GM23338 (cell line): ENCODE measurements around the gene CAVIN2. TPM values are rescaled to one million over a fixed set of nuclear protein-coding genes. Genes with fewer than 3 reads are reported as not detected.

Experiments
- ATAC-seq: fragments of 200-7000 bp; cut with Tn5 transposase; 3 replicates; pipeline ENCODE4 v1.9.1; 2020
- DNase-seq: peaks from one replicate; pipeline ENCODE4 v3.0.0-alpha.2; 2015; ENCODE audit warnings: low spot score
- H2AFZ ChIP-seq: fragments of 200-600 bp; sonication (generic); 2 replicates; pipeline ENCODE4 v1.8.0; 2016; ENCODE audit warnings: antibody characterized with exemption, mild to moderate bottlenecking, moderate library complexity
- H3F3A ChIP-seq: fragments of 200-600 bp; sonication (generic); replicated peaks from 2 replicates; pipeline ENCODE4 v1.8.0; 2017; ENCODE audit warnings: antibody characterized with exemption, mixed run types, low read depth
- H3K27ac ChIP-seq: fragments of 200-600 bp; sonication (generic); 2 replicates; pipeline ENCODE4 v1.6.1; 2016; ENCODE audit warnings: low read depth
- H3K27me3 ChIP-seq: fragments of 200-600 bp; sonication (generic); 2 replicates; pipeline ENCODE4 v1.8.0; 2016; ENCODE audit warnings: mild to moderate bottlenecking, mixed run types, moderate library complexity; ENCODE audit not compliant: insufficient read depth
- H3K36me3 ChIP-seq: fragments of 200-600 bp; sonication (generic); 2 replicates; pipeline ENCODE4 v1.8.0; 2016; ENCODE audit warnings: mild to moderate bottlenecking; ENCODE audit not compliant: insufficient read depth
- H3K4me1 ChIP-seq: fragments of 200-600 bp; sonication (generic); 2 replicates; pipeline ENCODE4 v1.8.0; 2016; ENCODE audit warnings: mild to moderate bottlenecking, moderate library complexity; ENCODE audit not compliant: insufficient read depth
- H3K4me2 ChIP-seq: fragments of 200-600 bp; sonication (generic); 2 replicates; pipeline ENCODE4 v1.7.1; 2017; ENCODE audit warnings: mixed run types
- H3K4me3 ChIP-seq: fragments of 200-600 bp; sonication (generic); 2 replicates; pipeline ENCODE4 v1.6.1; 2016; ENCODE audit warnings: mixed run types
- H3K79me2 ChIP-seq: fragments of 200-600 bp; sonication (generic); replicated peaks from 2 replicates; pipeline ENCODE4 v1.8.0; 2017; ENCODE audit warnings: mild to moderate bottlenecking; ENCODE audit not compliant: insufficient read depth
- H3K9me2 ChIP-seq: fragments of 200-600 bp; sonication (generic); 2 replicates; pipeline ENCODE4 v1.8.0; 2017; ENCODE audit not compliant: insufficient read depth
- H4K20me1 ChIP-seq: fragments of 200-600 bp; sonication (generic); replicated peaks from 2 replicates; pipeline ENCODE4 v1.8.0; 2017; ENCODE audit warnings: mild to moderate bottlenecking; ENCODE audit not compliant: insufficient read depth
- H3K27ac Mint-ChIP-seq: 2 replicates; pipeline ENCODE4 v1.8.0; 2020; ENCODE audit warnings: inconsistent platforms, mild to moderate bottlenecking, moderate library complexity, mixed read lengths
- H3K27me3 Mint-ChIP-seq: 3 replicates; pipeline ENCODE4 v1.8.0; 2022; ENCODE audit warnings: low read depth, mild to moderate bottlenecking, moderate library complexity, mixed read lengths, inconsistent platforms; ENCODE audit not compliant: insufficient read depth, poor library complexity
- H3K36me3 Mint-ChIP-seq: 3 replicates; pipeline ENCODE4 v1.8.0; 2021; ENCODE audit warnings: low read depth, mild to moderate bottlenecking, inconsistent platforms, moderate library complexity, mixed read lengths
- H3K4me1 Mint-ChIP-seq: 3 replicates; pipeline ENCODE4 v1.8.0; 2020; ENCODE audit warnings: mild to moderate bottlenecking, inconsistent platforms, mixed read lengths
- H3K4me3 Mint-ChIP-seq: 3 replicates; pipeline ENCODE4 v1.8.0; 2021; ENCODE audit warnings: moderate library complexity, mild to moderate bottlenecking, inconsistent platforms, mixed read lengths
- H3K9me3 Mint-ChIP-seq: 3 replicates; pipeline ENCODE4 v1.8.0; 2020; ENCODE audit warnings: moderate library complexity, mild to moderate bottlenecking, inconsistent platforms, mixed read lengths
- CREB1 ChIP-seq: fragments of 250-450 bp; sonication (Bioruptor Pico); IDR thresholded peaks from 2 replicates; pipeline ENCODE4 v1.5.0; 2020; ENCODE audit warnings: low read depth, mild to moderate bottlenecking, moderate library complexity
- ETS1 ChIP-seq: IDR thresholded peaks from 2 replicates; pipeline ENCODE4 v1.6.1; 2016; ENCODE audit warnings: antibody characterized with exemption
- EZH2 ChIP-seq: fragments of 200-600 bp; sonication (generic); IDR thresholded peaks from one replicate; pipeline ENCODE4 v1.8.0; 2017; ENCODE audit warnings: antibody characterized with exemption, mild to moderate bottlenecking, low read depth; ENCODE audit not compliant: unreplicated experiment
- EZH2phosphoT487 ChIP-seq: fragments of 200-600 bp; sonication (generic); IDR thresholded peaks from one replicate; pipeline ENCODE4 v1.8.1; 2018; ENCODE audit warnings: antibody characterized with exemption; ENCODE audit not compliant: unreplicated experiment
- JUNB ChIP-seq: IDR thresholded peaks from one replicate; pipeline ENCODE4 v1.6.1; 2016; ENCODE audit warnings: antibody characterized with exemption; ENCODE audit not compliant: unreplicated experiment
- NANOG ChIP-seq: IDR thresholded peaks from 2 replicates; pipeline ENCODE4 v1.6.1; 2016; ENCODE audit warnings: antibody characterized with exemption, borderline replicate concordance
- POLR2AphosphoS5 ChIP-seq: IDR thresholded peaks from 2 replicates; pipeline ENCODE4 v1.6.1; 2016; ENCODE audit warnings: antibody characterized with exemption, low read depth
- STAT1 ChIP-seq: IDR thresholded peaks from one replicate; pipeline ENCODE4 v1.6.1; 2016; ENCODE audit warnings: antibody characterized with exemption; ENCODE audit not compliant: unreplicated experiment
- ZNF331 ChIP-seq: fragments of 250-450 bp; sonication (Bioruptor Pico); IDR thresholded peaks from 2 replicates; pipeline ENCODE4 v1.5.0; 2020; ENCODE audit warnings: low read depth, mild to moderate bottlenecking, moderate library complexity
- ZNF462 ChIP-seq: fragments of 250-450 bp; sonication (Bioruptor Pico); IDR thresholded peaks from 2 replicates; pipeline ENCODE4 v1.5.0; 2020; ENCODE audit warnings: mild to moderate bottlenecking, moderate library complexity
- polyA plus RNA-seq: library from polyadenylated mRNA; unstranded; fragments of >200 nt; fragmentation: Nextera tagmentation; extraction: Ambion mirVana; gene quantifications from 2 replicates; pipeline ENCODE4 v1.2.1, GENCODE V29; 2016
- total RNA-seq: library from RNA; depleted of rRNA; stranded (reverse); fragments of >200 nt; shearing (Covaris generic); gene quantifications from 2 replicates; pipeline ENCODE4 v1.2.3, GENCODE V29; 2014
- TF ChIP-seq, protein P1 (sequence below): IDR thresholded peaks from one replicate; pipeline ENCODE4 v1.6.1; 2018; ENCODE audit warnings: antibody characterized with exemption; ENCODE audit not compliant: unreplicated experiment

Gene CAVIN2
- total and polyA plus RNA-seq, 2 experiments from 2014 or later, result 0.07 to 0.15 TPM

GRCh38 chr2:191894681-191895147 is 47.8 kb upstream of the CAVIN2 start:
- Histone ChIP-seq H3K79me2 (no peaks in the 10 kb centered on the region), H3K27me3 (no peaks in the 10 kb centered on the region), H2AFZ (no peak overlapping the region), H3K4me2 (no peak overlapping the region), H3K36me3 (no peaks in the 10 kb centered on the region), H4K20me1 (no peaks in the 10 kb centered on the region), H3K4me1 (no peaks in the 10 kb centered on the region), H3F3A (no peaks in the 10 kb centered on the region), H3K27ac (no peak overlapping the region), H3K9me2 (no peaks in the 10 kb centered on the region), H3K4me3 (no peak overlapping the region)
- Mint-ChIP-seq H3K9me3 (peaks cover 5% of the 10 kb centered on the region; the same call in 2 of the 3 replicates), H3K36me3 (no peaks in the 10 kb centered on the region), H3K27ac (no peak overlapping the region), H3K4me3 (no peak overlapping the region), H3K4me1 (no peaks in the 10 kb centered on the region), H3K27me3 (no peaks in the 10 kb centered on the region)
- TF ChIP-seq ZNF462 (CRISPR knock-in tag), result no peak
- TF ChIP-seq POLR2AphosphoS5, result no peak
- no peak for TF ChIP-seq EZH2phosphoT487
- no peak for TF ChIP-seq STAT1
- ATAC-seq, result no peak
- no peak for DNase-seq

DNA sequence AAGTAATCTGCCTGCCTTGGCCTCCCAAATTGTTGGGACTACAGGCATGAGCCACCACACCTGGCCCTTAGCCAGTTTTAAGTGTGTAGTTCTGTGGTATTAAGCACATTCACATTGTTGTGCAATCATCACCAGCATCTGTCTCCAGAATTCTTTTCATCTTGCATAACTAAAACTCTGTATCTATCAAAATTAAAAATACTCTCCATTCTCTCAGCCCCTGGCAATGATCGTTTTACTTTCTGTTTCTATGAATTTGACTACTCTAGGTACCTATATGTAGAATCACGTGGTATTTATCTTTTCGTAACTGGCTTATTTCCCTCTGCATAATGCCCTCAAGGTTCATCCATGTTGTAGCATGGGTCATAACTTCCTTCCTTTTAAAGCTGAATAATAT is 45.5 kb upstream of the CAVIN2 start:
- Histone ChIP-seq H4K20me1 (no peaks in the 10 kb centered on the region), H3K27ac (no peak overlapping the region), H3K36me3 (no peaks in the 10 kb centered on the region), H3K9me2 (no peaks in the 10 kb centered on the region), H3K79me2 (no peaks in the 10 kb centered on the region), H3K4me2 (no peak overlapping the region), H3K27me3 (no peaks in the 10 kb centered on the region), H2AFZ (no peak overlapping the region), H3K4me1 (no peaks in the 10 kb centered on the region), H3K4me3 (no peak overlapping the region), H3F3A (no peaks in the 10 kb centered on the region)
- Mint-ChIP-seq H3K27ac (no peak overlapping the region), H3K9me3 (peaks cover 5% of the 10 kb centered on the region; the same call in 2 of the 3 replicates), H3K4me3 (no peak overlapping the region), H3K27me3 (no peaks in the 10 kb centered on the region), H3K36me3 (no peaks in the 10 kb centered on the region), H3K4me1 (no peaks in the 10 kb centered on the region)
- DNase-seq (no peak), ATAC-seq (no peak)
- TF ChIP-seq CREB1 (no peak), ETS1 (no peak), EZH2 (no peak), JUNB (no peak), EZH2phosphoT487 (no peak), POLR2AphosphoS5 (no peak), STAT1 (no peak), NANOG (no peak), ZNF331 (CRISPR knock-in tag) (no peak)
- TF ChIP-seq, protein P1, sequence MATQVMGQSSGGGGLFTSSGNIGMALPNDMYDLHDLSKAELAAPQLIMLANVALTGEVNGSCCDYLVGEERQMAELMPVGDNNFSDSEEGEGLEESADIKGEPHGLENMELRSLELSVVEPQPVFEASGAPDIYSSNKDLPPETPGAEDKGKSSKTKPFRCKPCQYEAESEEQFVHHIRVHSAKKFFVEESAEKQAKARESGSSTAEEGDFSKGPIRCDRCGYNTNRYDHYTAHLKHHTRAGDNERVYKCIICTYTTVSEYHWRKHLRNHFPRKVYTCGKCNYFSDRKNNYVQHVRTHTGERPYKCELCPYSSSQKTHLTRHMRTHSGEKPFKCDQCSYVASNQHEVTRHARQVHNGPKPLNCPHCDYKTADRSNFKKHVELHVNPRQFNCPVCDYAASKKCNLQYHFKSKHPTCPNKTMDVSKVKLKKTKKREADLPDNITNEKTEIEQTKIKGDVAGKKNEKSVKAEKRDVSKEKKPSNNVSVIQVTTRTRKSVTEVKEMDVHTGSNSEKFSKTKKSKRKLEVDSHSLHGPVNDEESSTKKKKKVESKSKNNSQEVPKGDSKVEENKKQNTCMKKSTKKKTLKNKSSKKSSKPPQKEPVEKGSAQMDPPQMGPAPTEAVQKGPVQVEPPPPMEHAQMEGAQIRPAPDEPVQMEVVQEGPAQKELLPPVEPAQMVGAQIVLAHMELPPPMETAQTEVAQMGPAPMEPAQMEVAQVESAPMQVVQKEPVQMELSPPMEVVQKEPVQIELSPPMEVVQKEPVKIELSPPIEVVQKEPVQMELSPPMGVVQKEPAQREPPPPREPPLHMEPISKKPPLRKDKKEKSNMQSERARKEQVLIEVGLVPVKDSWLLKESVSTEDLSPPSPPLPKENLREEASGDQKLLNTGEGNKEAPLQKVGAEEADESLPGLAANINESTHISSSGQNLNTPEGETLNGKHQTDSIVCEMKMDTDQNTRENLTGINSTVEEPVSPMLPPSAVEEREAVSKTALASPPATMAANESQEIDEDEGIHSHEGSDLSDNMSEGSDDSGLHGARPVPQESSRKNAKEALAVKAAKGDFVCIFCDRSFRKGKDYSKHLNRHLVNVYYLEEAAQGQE, result no peak
